K562 (cell line): Measurements from ENCODE around the gene LRPAP1.

Experiments used
- EP300 ChIP-seq: IDR thresholded peaks from 2 replicates; pipeline ENCODE4 v1.6.1; 2012; ENCODE audit warnings: low read length, improper control_type of control experiment
- FOXJ3 ChIP-seq: sonication (generic); formaldehyde crosslinking; IDR thresholded peaks from 2 replicates; pipeline ENCODE4 v1.4.0; 2020; ENCODE audit warnings: mild to moderate bottlenecking, missing genetic modification reagents
- FOXM1 ChIP-seq, 2 experiments: fragments of 450-650 bp in 1 of 2; sonication (generic) in 1 of 2; formaldehyde crosslinking in 1 of 2; IDR thresholded peaks; 2 replicates each; pipeline versions ENCODE4 v1.6.1 to v1.9.0; 2017 to 2022; ENCODE audit warnings: low read depth in 2 of 2, mild to moderate bottlenecking in 2 of 2, missing genetic modification reagents in 1 of 2, moderate library complexity in 1 of 2
- MEF2A ChIP-seq: IDR thresholded peaks from 2 replicates; pipeline ENCODE4 v1.6.1; 2011; ENCODE audit warnings: low read depth, mild to moderate bottlenecking, low read length, moderate library complexity; ENCODE audit not compliant: control insufficient read depth
- POLR2A ChIP-seq: fragments of 450-650 bp; conservative IDR thresholded peaks from 2 replicates; pipeline ENCODE4 v1.6.1; 2016
- SP1 ChIP-seq: sonication (generic); formaldehyde crosslinking; IDR thresholded peaks from 2 replicates; pipeline ENCODE4 v1.8.1; 2022; ENCODE audit warnings: mild to moderate bottlenecking, missing genetic modification reagents
- TRIM24 ChIP-seq, 2 experiments: fragments of 450-650 bp; IDR thresholded peaks; 2 replicates each; pipeline ENCODE4 v1.6.1; 2016
- YBX1 ChIP-seq: fragments of 450-650 bp; IDR thresholded peaks from 2 replicates; pipeline ENCODE4 v1.7.1; 2016; ENCODE audit warnings: mild to moderate bottlenecking
- YY1 ChIP-seq, 3 experiments: IDR thresholded peaks; 2 replicates each; pipeline ENCODE4 v1.6.1; 2011; ENCODE audit warnings: low read length in 2 of 3, mild to moderate bottlenecking in 2 of 3, moderate library complexity in 2 of 3, borderline replicate concordance in 1 of 3, control low read depth in 1 of 3, low read depth in 1 of 3; ENCODE audit not compliant: insufficient read depth in 3 of 3, insufficient replicate concordance in 2 of 3, control insufficient read depth in 1 of 3, insufficient read length in 1 of 3; ENCODE audit errors: extremely low read depth in 1 of 3
- TF ChIP-seq, protein P1 (sequence below), 3 experiments: IDR thresholded peaks in 2 of 3; conservative IDR thresholded peaks in 1 of 3; 2 replicates each; pipeline ENCODE4 v1.5.1; 2011 to 2012; ENCODE audit warnings: low read length in 3 of 3, mild to moderate bottlenecking in 3 of 3, control low read depth in 2 of 3, improper control_type of control experiment in 1 of 3, inconsistent platforms in 1 of 3, low read depth in 1 of 3, mixed read lengths in 1 of 3, moderate library complexity in 1 of 3; ENCODE audit not compliant: insufficient read depth in 2 of 3
- TF ChIP-seq, protein P2 (sequence below): sonication (generic); formaldehyde crosslinking; IDR thresholded peaks from 2 replicates; pipeline ENCODE4 v1.8.1; 2023; ENCODE audit warnings: mild to moderate bottlenecking, missing genetic modification reagents

GRCh38 chr4:3518511-3518880 lies 13.7 kb downstream of the LRPAP1 start:
- TF ChIP-seq EP300 (no peak), TRIM24 (IDR thresholded peaks at IDR 0.05) (no peak), FOXJ3 (CRISPR knock-in tag) (no peak), POLR2A (no peak), YBX1 (no peak), YY1 (IDR thresholded peaks at IDR 0.05; ENCODE audit: borderline replicate concordance in 1 of 3, control insufficient read depth in 1 of 3, extremely low read depth in 1 of 3, insufficient read depth in 3 of 3, insufficient read length in 1 of 3, insufficient replicate concordance in 2 of 3, low read depth in 1 of 3, low read length in 2 of 3) (no peak), MEF2A (no peak), FOXM1 (IDR thresholded peaks at IDR 0.05; ENCODE audit: low read depth) (no peak), FOXM1 (CRISPR knock-in tag; IDR thresholded peaks at IDR 0.05; ENCODE audit: low read depth) (no peak), SP1 (no peak)
- TF ChIP-seq, protein P1, sequence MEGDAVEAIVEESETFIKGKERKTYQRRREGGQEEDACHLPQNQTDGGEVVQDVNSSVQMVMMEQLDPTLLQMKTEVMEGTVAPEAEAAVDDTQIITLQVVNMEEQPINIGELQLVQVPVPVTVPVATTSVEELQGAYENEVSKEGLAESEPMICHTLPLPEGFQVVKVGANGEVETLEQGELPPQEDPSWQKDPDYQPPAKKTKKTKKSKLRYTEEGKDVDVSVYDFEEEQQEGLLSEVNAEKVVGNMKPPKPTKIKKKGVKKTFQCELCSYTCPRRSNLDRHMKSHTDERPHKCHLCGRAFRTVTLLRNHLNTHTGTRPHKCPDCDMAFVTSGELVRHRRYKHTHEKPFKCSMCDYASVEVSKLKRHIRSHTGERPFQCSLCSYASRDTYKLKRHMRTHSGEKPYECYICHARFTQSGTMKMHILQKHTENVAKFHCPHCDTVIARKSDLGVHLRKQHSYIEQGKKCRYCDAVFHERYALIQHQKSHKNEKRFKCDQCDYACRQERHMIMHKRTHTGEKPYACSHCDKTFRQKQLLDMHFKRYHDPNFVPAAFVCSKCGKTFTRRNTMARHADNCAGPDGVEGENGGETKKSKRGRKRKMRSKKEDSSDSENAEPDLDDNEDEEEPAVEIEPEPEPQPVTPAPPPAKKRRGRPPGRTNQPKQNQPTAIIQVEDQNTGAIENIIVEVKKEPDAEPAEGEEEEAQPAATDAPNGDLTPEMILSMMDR (IDR thresholded peaks at IDR 0.05 in 2 of 3, conservative IDR thresholded peaks at IDR 0.05 in 1 of 3; ENCODE audit: insufficient read depth in 2 of 3, low read depth in 1 of 3, low read length in 3 of 3): no peak
- TF ChIP-seq, protein P2, sequence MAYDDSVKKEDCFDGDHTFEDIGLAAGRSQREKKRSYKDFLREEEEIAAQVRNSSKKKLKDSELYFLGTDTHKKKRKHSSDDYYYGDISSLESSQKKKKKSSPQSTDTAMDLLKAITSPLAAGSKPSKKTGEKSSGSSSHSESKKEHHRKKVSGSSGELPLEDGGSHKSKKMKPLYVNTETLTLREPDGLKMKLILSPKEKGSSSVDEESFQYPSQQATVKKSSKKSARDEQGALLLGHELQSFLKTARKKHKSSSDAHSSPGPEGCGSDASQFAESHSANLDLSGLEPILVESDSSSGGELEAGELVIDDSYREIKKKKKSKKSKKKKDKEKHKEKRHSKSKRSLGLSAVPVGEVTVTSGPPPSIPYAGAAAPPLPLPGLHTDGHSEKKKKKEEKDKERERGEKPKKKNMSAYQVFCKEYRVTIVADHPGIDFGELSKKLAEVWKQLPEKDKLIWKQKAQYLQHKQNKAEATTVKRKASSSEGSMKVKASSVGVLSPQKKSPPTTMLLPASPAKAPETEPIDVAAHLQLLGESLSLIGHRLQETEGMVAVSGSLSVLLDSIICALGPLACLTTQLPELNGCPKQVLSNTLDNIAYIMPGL: no peak
